ENCODE data around the gene CPA4. TPM values are rescaled to one million over a fixed set of nuclear protein-coding genes. Genes with fewer than 3 reads are reported as not detected.

The CPA4 gene
- total RNA-seq, 4 donors from 2014 or later = not detected

DNA sequence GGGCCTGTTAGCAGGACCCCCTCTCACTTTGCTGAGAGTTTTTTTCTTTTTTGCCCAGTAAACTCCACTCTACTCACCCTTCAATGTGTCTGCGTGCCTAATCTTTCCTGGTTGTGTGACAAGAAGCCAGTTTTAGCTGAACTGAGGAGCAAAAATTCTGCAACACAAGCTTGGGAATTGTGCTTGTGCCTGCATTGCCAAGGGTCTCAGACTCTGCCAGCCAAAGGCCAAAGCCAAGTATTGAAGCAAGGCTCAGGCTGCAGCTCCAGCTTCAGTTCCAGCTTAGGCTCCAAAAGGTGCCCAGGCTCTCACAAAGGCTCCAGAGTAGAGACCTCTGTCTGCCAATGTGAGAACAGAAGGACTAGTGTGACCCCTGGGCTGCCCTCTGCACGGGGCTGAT lies 30.5 kb upstream of the CPA4 start:
- Histone ChIP-seq H3K27ac (no peak overlapping the region), H3K4me3 (no peak overlapping the region), H3K27me3 (no peaks in the 10 kb centered on the region), H3K9me3 (peaks cover 0 to 12% (median 0%) of the 10 kb centered on the region in 4 donors), H3K36me3 (no peaks in the 10 kb centered on the region), H3K4me1 (peaks cover 0 to 6% (median 0%) of the 10 kb centered on the region in 4 donors)
- DNase-seq = no peak
- TF ChIP-seq, protein P1, sequence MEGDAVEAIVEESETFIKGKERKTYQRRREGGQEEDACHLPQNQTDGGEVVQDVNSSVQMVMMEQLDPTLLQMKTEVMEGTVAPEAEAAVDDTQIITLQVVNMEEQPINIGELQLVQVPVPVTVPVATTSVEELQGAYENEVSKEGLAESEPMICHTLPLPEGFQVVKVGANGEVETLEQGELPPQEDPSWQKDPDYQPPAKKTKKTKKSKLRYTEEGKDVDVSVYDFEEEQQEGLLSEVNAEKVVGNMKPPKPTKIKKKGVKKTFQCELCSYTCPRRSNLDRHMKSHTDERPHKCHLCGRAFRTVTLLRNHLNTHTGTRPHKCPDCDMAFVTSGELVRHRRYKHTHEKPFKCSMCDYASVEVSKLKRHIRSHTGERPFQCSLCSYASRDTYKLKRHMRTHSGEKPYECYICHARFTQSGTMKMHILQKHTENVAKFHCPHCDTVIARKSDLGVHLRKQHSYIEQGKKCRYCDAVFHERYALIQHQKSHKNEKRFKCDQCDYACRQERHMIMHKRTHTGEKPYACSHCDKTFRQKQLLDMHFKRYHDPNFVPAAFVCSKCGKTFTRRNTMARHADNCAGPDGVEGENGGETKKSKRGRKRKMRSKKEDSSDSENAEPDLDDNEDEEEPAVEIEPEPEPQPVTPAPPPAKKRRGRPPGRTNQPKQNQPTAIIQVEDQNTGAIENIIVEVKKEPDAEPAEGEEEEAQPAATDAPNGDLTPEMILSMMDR (IDR thresholded peaks at IDR 0.05) = no peak
- no peak for TF ChIP-seq POLR2A (IDR thresholded peaks at IDR 0.05)

DNA sequence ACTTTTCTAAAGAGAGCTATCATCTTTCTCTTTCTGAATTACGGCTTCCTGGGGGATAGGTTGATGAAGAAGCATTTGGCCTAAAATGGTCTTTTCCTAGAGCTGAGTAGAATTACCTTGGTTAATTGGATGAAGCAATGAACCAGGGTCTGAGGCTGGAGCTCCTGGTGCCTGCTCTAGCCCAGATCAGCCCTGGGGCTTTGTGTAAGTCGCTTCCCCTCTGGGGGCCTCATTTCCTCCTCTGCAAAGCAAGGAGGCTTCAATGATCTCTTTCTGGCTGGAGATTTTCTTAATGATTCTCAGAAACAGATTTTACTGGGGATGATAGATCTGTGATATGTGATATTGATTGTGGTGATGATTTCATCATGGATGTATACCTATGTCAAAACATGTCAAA lies 29.8 kb upstream of the CPA4 start:
- no peak for TF ChIP-seq POLR2A (IDR thresholded peaks at IDR 0.05)
- TF ChIP-seq, protein P1 (IDR thresholded peaks at IDR 0.05) = no peak
- Histone ChIP-seq H3K9me3 (peaks cover 0 to 6% (median 0%) of the 10 kb centered on the region in 4 donors), H3K4me1 (peaks cover 0 to 6% (median 0%) of the 10 kb centered on the region in 4 donors), H3K27ac (no peak overlapping the region), H3K4me3 (no peak overlapping the region), H3K27me3 (no peaks in the 10 kb centered on the region), H3K36me3 (no peaks in the 10 kb centered on the region)
- no peak for DNase-seq

DNA sequence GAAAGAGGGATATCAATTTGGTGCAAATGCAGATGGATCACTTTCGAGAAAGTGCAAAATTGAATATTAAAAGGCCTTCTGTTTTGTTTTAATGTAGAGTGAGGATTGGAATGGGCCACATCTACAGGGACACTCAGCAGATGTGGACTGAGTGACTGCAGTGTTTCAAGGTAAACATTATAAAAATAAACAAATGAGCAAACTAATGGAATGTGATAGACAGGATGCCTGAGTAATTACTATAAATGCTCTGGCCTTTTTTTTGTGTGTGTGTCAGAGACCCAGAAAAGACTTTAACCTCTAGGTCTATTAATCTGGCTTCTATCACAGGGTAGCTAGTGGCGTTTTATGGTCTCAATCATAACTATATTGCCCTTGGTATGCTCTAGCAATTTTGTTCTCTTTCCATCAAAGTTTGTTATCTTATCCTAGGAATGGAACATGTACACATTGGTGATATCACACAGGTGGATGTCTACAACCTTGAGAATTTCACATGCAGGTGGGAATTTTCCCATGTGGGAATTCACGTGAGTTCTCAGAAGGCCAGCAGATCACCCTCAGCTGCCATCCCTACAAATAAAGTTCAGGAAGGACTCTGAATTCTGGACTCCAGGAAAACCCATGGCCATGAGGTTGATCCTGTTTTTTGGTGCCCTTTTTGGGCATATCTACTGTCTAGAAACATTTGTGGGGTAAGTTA lies 26.6 kb upstream of the CPA4 start, which contains the start of gene CPA2:
Gene CPA2, plus strand, starts transcription at position 606 of the 703 bp plus-strand sequence. Its CDS starts 19 bp downstream, at position 625.
- Histone ChIP-seq H3K27me3 (no peaks in the 10 kb centered on the region), H3K4me1 (peaks cover 0 to 6% (median 0%) of the 10 kb centered on the region in 4 donors), H3K9me3 (no peaks in the 10 kb centered on the region), H3K4me3 (no peak within 1 kb of the TSS), H3K27ac (no peak within 1 kb of the TSS), H3K36me3 (no peaks in the 10 kb centered on the region)
- DNase-seq = no peak
- no peak for TF ChIP-seq POLR2A (IDR thresholded peaks at IDR 0.05)
- TF ChIP-seq, protein P1 (IDR thresholded peaks at IDR 0.05) = no peak

DNA sequence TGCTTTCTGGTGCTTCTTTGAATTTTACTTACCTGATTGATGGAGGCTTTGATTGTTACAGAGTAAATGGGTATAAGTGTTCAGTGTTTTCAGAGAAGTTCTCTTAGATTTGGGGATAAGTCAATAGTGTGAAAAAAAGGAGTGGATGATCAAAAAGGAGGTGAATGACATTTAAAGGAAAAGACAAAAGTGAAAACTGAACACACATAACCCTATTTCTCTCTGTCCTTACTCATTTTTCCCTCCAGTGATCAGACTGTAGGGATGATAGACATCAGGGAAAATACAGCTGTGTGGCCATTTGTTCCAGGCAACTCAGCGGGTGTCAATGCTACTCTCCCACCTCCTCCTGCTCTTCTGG lies 26.0 kb upstream of the CPA4 start:
- no peak for DNase-seq
- Histone ChIP-seq H3K27me3 (no peaks in the 10 kb centered on the region), H3K4me3 (no peak overlapping the region), H3K27ac (no peak overlapping the region), H3K4me1 (peaks cover 0 to 6% (median 1%) of the 10 kb centered on the region in 4 donors), H3K9me3 (no peaks in the 10 kb centered on the region), H3K36me3 (no peaks in the 10 kb centered on the region)
- TF ChIP-seq POLR2A (IDR thresholded peaks at IDR 0.05) = no peak
- TF ChIP-seq, protein P1 (IDR thresholded peaks at IDR 0.05) = no peak

DNA sequence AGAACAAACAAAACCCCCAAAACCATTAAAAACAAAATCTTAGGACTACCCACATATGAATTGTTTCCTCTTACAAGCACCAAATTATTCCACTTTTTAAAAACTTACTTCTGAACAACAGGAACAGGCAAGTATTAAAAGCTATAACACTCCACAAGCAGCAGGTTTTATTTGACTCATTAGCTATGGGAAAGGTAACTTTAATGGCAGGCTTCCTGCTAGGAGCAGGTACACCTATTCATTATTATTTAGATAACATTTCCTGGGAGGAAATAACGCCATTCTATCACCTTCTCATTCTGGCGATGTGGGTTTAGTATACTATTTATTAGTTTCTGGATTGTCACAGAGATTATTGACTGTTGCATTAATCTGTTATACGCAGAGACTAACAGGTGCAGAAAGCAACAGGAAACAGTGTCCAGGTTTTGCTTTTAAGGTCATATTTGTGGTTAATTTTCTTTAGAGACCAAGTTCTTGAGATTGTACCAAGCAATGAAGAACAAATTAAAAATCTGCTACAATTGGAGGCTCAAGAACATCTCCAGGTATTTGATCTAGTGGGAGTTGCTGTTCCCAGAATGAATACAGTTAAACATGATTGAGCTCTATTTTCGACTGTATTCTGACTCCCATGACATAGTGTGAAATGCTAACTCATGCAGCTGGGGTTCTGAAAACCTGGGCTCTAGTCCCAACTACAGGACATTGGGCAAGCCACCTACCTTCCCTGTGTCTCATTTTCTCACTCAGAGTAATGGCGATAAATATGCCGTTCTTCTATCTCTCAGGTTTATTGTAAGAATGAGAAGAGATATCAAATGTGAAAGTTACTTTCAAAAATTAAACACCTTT lies 24.3 kb upstream of the CPA4 start:
- H3K27ac ChIP-seq = no peak overlapping the region
- DNase-seq = no peak

DNA sequence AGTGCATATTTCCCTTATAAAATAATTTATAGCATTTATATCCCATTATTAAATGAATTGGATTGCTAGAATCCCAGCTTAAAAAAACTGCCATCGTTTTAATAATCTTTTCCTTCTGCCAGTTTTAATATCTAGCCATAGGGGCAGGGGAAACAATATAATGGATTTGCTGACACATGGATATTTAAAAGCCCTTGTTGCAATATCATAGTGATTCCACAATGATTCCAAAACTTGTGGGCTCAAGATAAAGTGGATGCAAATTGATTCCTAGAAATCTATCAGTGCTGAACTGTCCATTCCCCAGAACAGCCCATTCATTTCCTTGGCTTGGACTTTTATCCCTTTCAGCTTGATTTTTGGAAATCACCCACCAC lies 23.7 kb upstream of the CPA4 start:
- H3K4me1 ChIP-seq = peaks cover 0 to 10% (median 3%) of the 10 kb centered on the region in 4 donors
- no peak overlapping the region for H3K27ac ChIP-seq
- no peaks in the 10 kb centered on the region for H3K9me3 ChIP-seq
- no peak for TF ChIP-seq POLR2A (IDR thresholded peaks at IDR 0.05)
- TF ChIP-seq, protein P1 (IDR thresholded peaks at IDR 0.05) = no peak
- DNase-seq = no peak
- H3K4me3 ChIP-seq = no peak overlapping the region
- no peaks in the 10 kb centered on the region for H3K27me3 ChIP-seq
- no peaks in the 10 kb centered on the region for H3K36me3 ChIP-seq

More for the DNA sequence above, 24.3 kb upstream of the CPA4 start:
- Histone ChIP-seq H3K36me3 (no peaks in the 10 kb centered on the region), H3K4me1 (peaks cover 0 to 10% (median 3%) of the 10 kb centered on the region in 4 donors), H3K4me3 (no peak overlapping the region), H3K9me3 (no peaks in the 10 kb centered on the region), H3K27me3 (no peaks in the 10 kb centered on the region)
- no peak for TF ChIP-seq POLR2A (IDR thresholded peaks at IDR 0.05)

All from Peyer's patch (tissue), 4 donors.